B cell (primary cell): Measurements from ENCODE around the gene GMEB2. TPM values are rescaled to one million over a fixed set of nuclear protein-coding genes. Genes with fewer than 3 reads are reported as not detected.

ENCODE experiments used
- ATAC-seq: fragments of 200-7000 bp; cut with Tn5 transposase; one replicate; pipeline ENCODE4 v1.10.0; 2021; ENCODE audit warnings: low read depth, mild to moderate bottlenecking, moderate number of reproducible peaks, moderate library complexity
- CTCF ChIA-PET: fragments of 350-600 bp; sonication (Branson Sonifier 250); formaldehyde crosslinking; loops from one replicate; lab custom pipeline; 2021; ENCODE audit warnings: antibody characterized with exemption, inconsistent platforms; lab: Charles Lee
- POLR2A ChIA-PET: fragments of 350-600 bp; sonication (Branson Sonifier 250); formaldehyde crosslinking; loops from one replicate; lab custom pipeline; 2021; ENCODE audit warnings: antibody characterized with exemption; lab: Charles Lee
- DNase-seq: peaks from one replicate; pipeline ENCODE4 v3.0.0; 2013
- H2AFZ ChIP-seq: 2 replicates; pipeline ENCODE4 v1.6.1; 2012; ENCODE audit warnings: mild to moderate bottlenecking, low read depth, low read length; ENCODE audit not compliant: insufficient read depth, poor library complexity, severe bottlenecking
- H3K27ac ChIP-seq, 2 donors: 1 replicate in 1 of 2; 2 replicates in 1 of 2; pipeline ENCODE4 v1.5.1; 2012 to 2013; ENCODE audit warnings: low read length in 2 of 2, mild to moderate bottlenecking in 2 of 2, moderate library complexity in 1 of 2
- H3K27me3 ChIP-seq, 4 experiments: fragments of 200-600 bp in 1 of 4; sonication (generic) in 1 of 4; replicated peaks in 1 of 4; 1 replicate in 2 of 4; 2 replicates in 2 of 4; pipeline versions ENCODE4 v1.6.1 to v1.7.0; 2013 to 2016; ENCODE audit warnings: low read length in 3 of 4, mild to moderate bottlenecking in 2 of 4, mixed read lengths in 1 of 4, moderate library complexity in 1 of 4; ENCODE audit not compliant: insufficient read depth in 4 of 4, control insufficient read depth in 3 of 4; ENCODE audit errors: control extremely low read depth in 1 of 4
- H3K36me3 ChIP-seq, 2 experiments: replicated peaks in 1 of 2; 1 replicate in 1 of 2; 2 replicates in 1 of 2; pipeline versions ENCODE4 v1.6.1 to v1.7.1; 2013; ENCODE audit warnings: low read length in 1 of 2; ENCODE audit not compliant: insufficient read depth in 2 of 2, control insufficient read depth in 1 of 2; ENCODE audit errors: control extremely low read depth in 1 of 2, extremely low read depth in 1 of 2
- H3K4me1 ChIP-seq, 2 donors: fragments of 200-600 bp in 1 of 2; sonication (generic) in 1 of 2; 1 replicate in 1 of 2; 2 replicates in 1 of 2; pipeline versions ENCODE4 v1.5.1 to v1.6.1; 2013 to 2017; ENCODE audit warnings: low read length in 2 of 2; ENCODE audit not compliant: control insufficient read depth in 2 of 2, insufficient read depth in 2 of 2
- H3K4me2 ChIP-seq: replicated peaks from 2 replicates; pipeline ENCODE3; 2012; ENCODE audit warnings: mild to moderate bottlenecking, low read depth, low read length; ENCODE audit not compliant: poor library complexity, severe bottlenecking
- H3K4me3 ChIP-seq, 5 experiments: fragments of 200-600 bp in 1 of 5; sonication (generic) in 1 of 5; 1 replicate in 3 of 5; 2 replicates in 2 of 5; pipeline versions ENCODE4 v1.5.1 to v1.7.0; 2011 to 2016; ENCODE audit warnings: low read length in 4 of 5, mild to moderate bottlenecking in 4 of 5, low read depth in 2 of 5, control low read depth in 1 of 5, moderate library complexity in 1 of 5; ENCODE audit not compliant: insufficient read depth in 1 of 5; ENCODE audit errors: control extremely low read depth in 1 of 5, extremely low read depth in 1 of 5
- H3K79me2 ChIP-seq: fragments of 200-600 bp; sonication (generic); one replicate; pipeline ENCODE4 v1.6.0; 2016; ENCODE audit warnings: low read length; ENCODE audit not compliant: control insufficient read depth, insufficient read depth
- H3K9ac ChIP-seq: fragments of 200-600 bp; sonication (generic); 2 replicates; pipeline ENCODE4 v1.6.1; 2017; ENCODE audit warnings: mild to moderate bottlenecking, low read length, moderate library complexity
- H3K9me3 ChIP-seq, 3 donors: one replicate each; pipeline versions ENCODE4 v1.6.1 to v1.7.1; 2013; ENCODE audit warnings: low read length in 2 of 3; ENCODE audit not compliant: control insufficient read depth in 2 of 3, insufficient read depth in 1 of 3; ENCODE audit errors: control extremely low read depth in 1 of 3
- H4K20me1 ChIP-seq: 2 replicates; pipeline ENCODE4 v1.6.0; 2012; ENCODE audit warnings: mild to moderate bottlenecking, low read length; ENCODE audit not compliant: insufficient read depth, control insufficient read depth, poor library complexity, severe bottlenecking
- H3K27ac Mint-ChIP-seq: one replicate; pipeline ENCODE4 v1.8.0; 2021; ENCODE audit warnings: mixed read lengths
- H3K27me3 Mint-ChIP-seq: one replicate; pipeline ENCODE4 v1.8.0; 2021; ENCODE audit warnings: mixed read lengths
- H3K4me1 Mint-ChIP-seq: one replicate; pipeline ENCODE4 v1.8.0; 2021; ENCODE audit warnings: mixed read lengths
- H3K4me3 Mint-ChIP-seq: one replicate; pipeline ENCODE4 v1.8.0; 2021; ENCODE audit warnings: mixed read lengths
- H3K9me3 Mint-ChIP-seq: one replicate; pipeline ENCODE4 v1.8.0; 2022; ENCODE audit warnings: mixed read lengths; ENCODE audit not compliant: insufficient read depth
- EZH2 ChIP-seq: IDR thresholded peaks from 2 replicates; pipeline ENCODE4 v1.6.1; 2012; ENCODE audit warnings: borderline replicate concordance, low read depth, mild to moderate bottlenecking, moderate library complexity, low read length; ENCODE audit not compliant: insufficient read depth, poor library complexity, severe bottlenecking
- WGBS: methylation state at CpG from one replicate; pipeline ENCODE4 v1.1.5; 2013; ENCODE audit warnings: missing lambda C conversion rate; ENCODE audit not compliant: insufficient coverage; 5-methylcytosine and 5-hydroxymethylcytosine counted together
- intact Hi-C: fragments of 100-400 bp; cut with micrococcal nuclease; formaldehyde crosslinking; loops from one replicate; pipeline ENCODE4 v1.10.0; 2022
- polyA minus RNA-seq: library from RNA; depleted of rRNA, polyadenylated mRNA; stranded (reverse); fragments of >200 nt; gene quantifications from 2 replicates; pipeline ENCODE4 v1.2.3, GENCODE V29; 2012
- polyA plus RNA-seq: library from polyadenylated mRNA; depleted of rRNA; stranded (reverse); fragments of >200 nt; gene quantifications from 2 replicates; pipeline ENCODE4 v1.2.3, GENCODE V29; 2012
- total RNA-seq, 2 donors: library from RNA; stranded (reverse); fragments of 120-200 nt in 1 of 2; gene quantifications; 1 replicate in 1 of 2; 2 replicates in 1 of 2; pipeline versions ENCODE4 v1.2.3 to v1.2.4, GENCODE V29; 2013 to 2022
- TF ChIP-seq, protein P1 (sequence below): fragments of 200-600 bp; IDR thresholded peaks from one replicate; pipeline ENCODE4 v1.8.0; 2022; ENCODE audit warnings: antibody characterized with exemption, mild to moderate bottlenecking

The GMEB2 gene, protein sequence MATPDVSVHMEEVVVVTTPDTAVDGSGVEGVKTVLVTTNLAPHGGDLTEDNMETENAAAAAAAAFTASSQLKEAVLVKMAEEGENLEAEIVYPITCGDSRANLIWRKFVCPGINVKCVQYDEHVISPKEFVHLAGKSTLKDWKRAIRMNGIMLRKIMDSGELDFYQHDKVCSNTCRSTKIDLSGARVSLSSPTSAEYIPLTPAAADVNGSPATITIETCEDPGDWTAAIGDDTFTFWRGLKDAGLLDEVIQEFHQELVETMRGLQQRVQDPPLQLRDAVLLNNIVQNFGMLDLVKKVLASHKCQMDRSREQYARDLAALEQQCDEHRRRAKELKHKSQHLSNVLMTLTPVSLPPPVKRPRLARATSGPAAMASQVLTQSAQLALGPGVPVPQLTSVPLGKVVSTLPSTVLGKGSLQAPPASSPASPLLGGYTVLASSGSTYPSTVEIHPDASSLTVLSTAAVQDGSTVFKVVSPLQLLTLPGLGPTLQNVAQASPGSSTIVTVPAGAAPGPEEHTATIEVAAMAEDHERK
- total RNA-seq (24.5 and 26.1 TPM in 2 replicates), polyA plus RNA-seq (17.7 and 26.3 TPM in 2 replicates), polyA minus RNA-seq (16.2 and 21.6 TPM in 2 replicates)
- 11.5 TPM for total RNA-seq (2013)

DNA sequence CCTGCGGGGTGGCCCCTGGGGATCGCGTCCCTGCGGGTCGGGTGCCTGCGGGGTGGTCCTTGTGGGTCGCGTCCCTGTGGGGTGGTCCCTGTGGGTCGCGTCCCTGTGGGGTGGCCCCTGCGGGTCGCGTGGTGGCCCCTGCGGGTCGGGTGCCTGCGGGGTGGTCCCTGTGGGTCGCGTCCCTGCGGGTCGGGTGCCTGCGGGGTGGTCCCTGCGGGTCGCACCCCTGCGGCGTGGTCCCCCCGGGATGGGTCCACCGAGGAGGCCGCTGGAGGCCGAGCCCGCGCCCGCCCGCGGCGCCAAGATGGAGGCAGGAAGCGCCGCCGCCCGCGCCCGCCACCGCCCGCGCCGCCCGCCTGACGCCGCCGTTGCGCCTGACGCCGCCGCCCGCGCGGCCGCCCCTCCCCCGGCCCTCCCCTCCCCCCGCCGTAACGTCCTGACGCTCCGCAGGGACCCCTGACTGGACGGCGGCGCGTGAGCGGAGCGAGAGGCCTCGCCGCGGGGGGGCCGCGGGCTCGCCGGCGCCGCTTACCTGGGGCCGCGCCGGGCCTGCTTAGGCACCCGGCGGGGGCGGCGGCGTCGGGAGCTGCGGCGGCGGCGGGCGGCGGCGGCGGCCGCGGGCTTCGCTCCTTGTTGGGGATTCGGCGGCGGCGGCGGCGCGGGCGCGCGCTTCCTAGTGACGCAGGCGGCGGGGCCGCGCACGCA is at the start of gene GMEB2:
TSS of gene GMEB2 (minus strand) at position 678 of the 705 bp plus-strand sequence. CDS start 7,704 bp downstream, outside the sequence.
- under 1% methylated on average over 109 of the region's 114 CpGs for WGBS
- H3K36me3 ChIP-seq, result peaks cover 0 to 12% of the 10 kb centered on the region in 2 experiments
- H3K4me3 ChIP-seq, result peak within 1 kb of the TSS; percentile 64 to 90 (median 87)
- peak within 1 kb of the TSS; percentile 75 to 96 for H3K27ac ChIP-seq
- H3K9ac ChIP-seq, result peak within 1 kb of the TSS; percentile 90
- peaks cover 69% of the 10 kb centered on the region for H3K79me2 ChIP-seq
- peaks cover 30 to 42% of the 10 kb centered on the region in 2 donors for H3K4me1 ChIP-seq
- peak within 1 kb of the TSS; percentile 97 for H3K4me2 ChIP-seq
- no peak for DNase-seq
- peak; percentile 62 for ATAC-seq
- Mint-ChIP-seq H3K4me3 (peak within 1 kb of the TSS; percentile 95), H3K27me3 (no peaks in the 10 kb centered on the region), H3K4me1 (peaks cover 34% of the 10 kb centered on the region), H3K27ac (peak within 1 kb of the TSS; percentile 95), H3K9me3 (no peaks in the 10 kb centered on the region)
- H2AFZ ChIP-seq, result peak within 1 kb of the TSS; percentile 83
- no peaks in the 10 kb centered on the region for H3K27me3 ChIP-seq
- CTCF ChIA-PET, result interaction anchor here (1.0 to 2.6 kb wide), 6 partner anchors 8 to 32 kb away, joined by 3 to 20 read pairs (median 4); partner anchors contain the start of gene RTEL1
- POLR2A ChIA-PET, result interaction anchor here (0.6 to 2.8 kb wide), 16 partner anchors 9 to 276 kb away, joined by 3 to 92 read pairs (median 5); partner anchors contain the start of genes ARFRP1, LIME1, PPDPF and RTEL1
- no peak for TF ChIP-seq EZH2
- TF ChIP-seq, protein P1, sequence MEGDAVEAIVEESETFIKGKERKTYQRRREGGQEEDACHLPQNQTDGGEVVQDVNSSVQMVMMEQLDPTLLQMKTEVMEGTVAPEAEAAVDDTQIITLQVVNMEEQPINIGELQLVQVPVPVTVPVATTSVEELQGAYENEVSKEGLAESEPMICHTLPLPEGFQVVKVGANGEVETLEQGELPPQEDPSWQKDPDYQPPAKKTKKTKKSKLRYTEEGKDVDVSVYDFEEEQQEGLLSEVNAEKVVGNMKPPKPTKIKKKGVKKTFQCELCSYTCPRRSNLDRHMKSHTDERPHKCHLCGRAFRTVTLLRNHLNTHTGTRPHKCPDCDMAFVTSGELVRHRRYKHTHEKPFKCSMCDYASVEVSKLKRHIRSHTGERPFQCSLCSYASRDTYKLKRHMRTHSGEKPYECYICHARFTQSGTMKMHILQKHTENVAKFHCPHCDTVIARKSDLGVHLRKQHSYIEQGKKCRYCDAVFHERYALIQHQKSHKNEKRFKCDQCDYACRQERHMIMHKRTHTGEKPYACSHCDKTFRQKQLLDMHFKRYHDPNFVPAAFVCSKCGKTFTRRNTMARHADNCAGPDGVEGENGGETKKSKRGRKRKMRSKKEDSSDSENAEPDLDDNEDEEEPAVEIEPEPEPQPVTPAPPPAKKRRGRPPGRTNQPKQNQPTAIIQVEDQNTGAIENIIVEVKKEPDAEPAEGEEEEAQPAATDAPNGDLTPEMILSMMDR, result no peak
- peaks cover 6% of the 10 kb centered on the region for H4K20me1 ChIP-seq
- no peaks in the 10 kb centered on the region for H3K9me3 ChIP-seq
- intact Hi-C loops, result loop anchor here (1.0 to 2.0 kb wide), 5 partner anchors 9 to 270 kb away; partner anchors contain the start of genes PPDPF and RTEL1
